Measurements from ENCODE around the gene CYP2A6.

DNA sequence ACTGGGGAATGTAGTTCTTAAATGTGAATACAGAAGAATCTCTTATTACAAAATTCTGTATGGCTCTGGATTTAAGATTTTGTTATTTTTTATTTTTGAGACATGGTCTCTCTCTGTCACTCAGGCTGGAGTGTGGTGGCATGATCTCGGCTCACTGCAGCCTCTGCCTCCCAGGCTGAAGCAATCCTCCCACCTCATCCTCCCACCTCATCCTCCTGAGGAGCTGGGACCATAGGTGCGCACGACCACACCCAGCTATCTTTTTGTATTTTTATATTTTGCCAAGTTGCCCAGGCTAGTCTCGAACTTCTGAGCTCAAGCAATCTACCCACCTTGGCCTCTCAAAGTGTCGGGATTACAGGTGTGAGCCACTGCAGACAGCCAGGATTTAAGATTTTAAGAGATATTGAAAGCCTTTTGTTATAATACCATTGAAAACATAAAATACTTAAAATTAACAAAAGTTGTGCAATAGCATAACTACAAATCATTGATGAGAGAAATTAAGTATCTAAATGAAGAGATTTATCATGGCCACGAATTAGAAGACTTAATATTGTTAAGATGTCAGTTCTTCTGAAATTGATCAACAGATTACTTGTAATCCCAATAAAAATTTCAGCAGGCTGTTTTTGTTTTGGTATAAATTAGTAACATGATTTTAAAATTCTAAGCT, 13.4 kb downstream of the CYP2A6 start:
- TF ChIP-seq, protein P1, sequence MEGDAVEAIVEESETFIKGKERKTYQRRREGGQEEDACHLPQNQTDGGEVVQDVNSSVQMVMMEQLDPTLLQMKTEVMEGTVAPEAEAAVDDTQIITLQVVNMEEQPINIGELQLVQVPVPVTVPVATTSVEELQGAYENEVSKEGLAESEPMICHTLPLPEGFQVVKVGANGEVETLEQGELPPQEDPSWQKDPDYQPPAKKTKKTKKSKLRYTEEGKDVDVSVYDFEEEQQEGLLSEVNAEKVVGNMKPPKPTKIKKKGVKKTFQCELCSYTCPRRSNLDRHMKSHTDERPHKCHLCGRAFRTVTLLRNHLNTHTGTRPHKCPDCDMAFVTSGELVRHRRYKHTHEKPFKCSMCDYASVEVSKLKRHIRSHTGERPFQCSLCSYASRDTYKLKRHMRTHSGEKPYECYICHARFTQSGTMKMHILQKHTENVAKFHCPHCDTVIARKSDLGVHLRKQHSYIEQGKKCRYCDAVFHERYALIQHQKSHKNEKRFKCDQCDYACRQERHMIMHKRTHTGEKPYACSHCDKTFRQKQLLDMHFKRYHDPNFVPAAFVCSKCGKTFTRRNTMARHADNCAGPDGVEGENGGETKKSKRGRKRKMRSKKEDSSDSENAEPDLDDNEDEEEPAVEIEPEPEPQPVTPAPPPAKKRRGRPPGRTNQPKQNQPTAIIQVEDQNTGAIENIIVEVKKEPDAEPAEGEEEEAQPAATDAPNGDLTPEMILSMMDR (IDR thresholded peaks at IDR 0.05) = no peak
- TF ChIP-seq EZH2 (IDR thresholded peaks at IDR 0.05) (no peak), EZH2phosphoT487 (IDR thresholded peaks at IDR 0.05) (no peak)
